Glutamatergic neuron (in vitro differentiated cells): ENCODE measurements around the gene KLHL2. TPM values are rescaled to one million over a fixed set of nuclear protein-coding genes. Genes with fewer than 3 reads are reported as not detected.
"Not testable (repeated sequence)": the region's sequence is repeated elsewhere in the genome, so short reads cannot be mapped to it uniquely, and the experiment has no call there.

Experiments
- DNase-seq: peaks from one replicate; pipeline ENCODE4 v3.0.0; 2022
- H3K27ac Mint-ChIP-seq: one replicate; pipeline ENCODE4 v1.8.0; 2020; ENCODE audit warnings: mild to moderate bottlenecking, mixed read lengths, inconsistent platforms; ENCODE audit not compliant: unreplicated experiment
- H3K27me3 Mint-ChIP-seq: one replicate; pipeline ENCODE4 v1.8.0; 2020; ENCODE audit warnings: mild to moderate bottlenecking, moderate library complexity, mixed read lengths, inconsistent platforms; ENCODE audit not compliant: unreplicated experiment
- H3K36me3 Mint-ChIP-seq: one replicate; pipeline ENCODE4 v1.8.0; 2020; ENCODE audit warnings: mild to moderate bottlenecking, mixed read lengths, inconsistent platforms; ENCODE audit not compliant: unreplicated experiment
- H3K4me1 Mint-ChIP-seq: one replicate; pipeline ENCODE4 v1.8.0; 2020; ENCODE audit warnings: mild to moderate bottlenecking, low read depth, mixed read lengths, inconsistent platforms; ENCODE audit not compliant: unreplicated experiment
- H3K4me3 Mint-ChIP-seq: one replicate; pipeline ENCODE4 v1.8.0; 2020; ENCODE audit warnings: mild to moderate bottlenecking, mixed read lengths, inconsistent platforms; ENCODE audit not compliant: unreplicated experiment
- H3K9me3 Mint-ChIP-seq: one replicate; pipeline ENCODE4 v1.8.0; 2020; ENCODE audit warnings: mild to moderate bottlenecking, moderate library complexity, mixed read lengths, inconsistent platforms; ENCODE audit not compliant: unreplicated experiment
- total RNA-seq: library from RNA; stranded (reverse); fragmentation: NEBNext Ultra II Directional; extraction: Animal tissue kit (Norgen Biotek cat#: 25700); gene quantifications from one replicate; pipeline ENCODE4 v1.2.1, GENCODE V29; 2021; ENCODE audit not compliant: unreplicated experiment
- TF ChIP-seq, protein P1 (sequence below): fragments of 200-600 bp; sonication (generic); IDR thresholded peaks from one replicate; pipeline ENCODE4 v1.5.0; 2021; ENCODE audit not compliant: partially characterized antibody, unreplicated experiment

The KLHL2 gene
- total RNA-seq, 1 donor from 2014 or later: 19.7 TPM

DNA sequence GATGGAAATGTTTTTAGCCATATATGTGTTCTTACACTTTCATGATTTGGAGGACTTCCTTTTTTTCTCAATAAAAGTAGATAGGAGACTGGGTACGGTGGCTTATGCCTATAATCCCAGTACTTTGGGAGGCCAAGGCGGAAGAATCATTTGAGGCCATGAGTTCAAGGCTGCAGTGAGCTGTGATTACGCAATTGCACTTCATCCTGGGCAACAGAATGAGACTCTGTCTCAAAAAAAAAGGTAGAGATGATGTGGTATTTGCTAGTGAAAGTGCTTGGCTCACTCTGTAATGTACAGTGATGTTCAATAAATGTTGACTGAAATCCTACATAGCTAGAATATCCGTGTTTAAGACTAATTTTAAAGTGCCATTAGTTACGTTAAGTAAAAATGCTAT is 27.4 kb downstream of the KLHL2 start:
- Mint-ChIP-seq H3K4me1 (peaks cover 7% of the 10 kb centered on the region), H3K4me3 (no peak overlapping the region), H3K9me3 (no peaks in the 10 kb centered on the region), H3K27me3 (no peaks in the 10 kb centered on the region), H3K36me3 (no peaks in the 10 kb centered on the region), H3K27ac (no peak overlapping the region)
- TF ChIP-seq, protein P1, sequence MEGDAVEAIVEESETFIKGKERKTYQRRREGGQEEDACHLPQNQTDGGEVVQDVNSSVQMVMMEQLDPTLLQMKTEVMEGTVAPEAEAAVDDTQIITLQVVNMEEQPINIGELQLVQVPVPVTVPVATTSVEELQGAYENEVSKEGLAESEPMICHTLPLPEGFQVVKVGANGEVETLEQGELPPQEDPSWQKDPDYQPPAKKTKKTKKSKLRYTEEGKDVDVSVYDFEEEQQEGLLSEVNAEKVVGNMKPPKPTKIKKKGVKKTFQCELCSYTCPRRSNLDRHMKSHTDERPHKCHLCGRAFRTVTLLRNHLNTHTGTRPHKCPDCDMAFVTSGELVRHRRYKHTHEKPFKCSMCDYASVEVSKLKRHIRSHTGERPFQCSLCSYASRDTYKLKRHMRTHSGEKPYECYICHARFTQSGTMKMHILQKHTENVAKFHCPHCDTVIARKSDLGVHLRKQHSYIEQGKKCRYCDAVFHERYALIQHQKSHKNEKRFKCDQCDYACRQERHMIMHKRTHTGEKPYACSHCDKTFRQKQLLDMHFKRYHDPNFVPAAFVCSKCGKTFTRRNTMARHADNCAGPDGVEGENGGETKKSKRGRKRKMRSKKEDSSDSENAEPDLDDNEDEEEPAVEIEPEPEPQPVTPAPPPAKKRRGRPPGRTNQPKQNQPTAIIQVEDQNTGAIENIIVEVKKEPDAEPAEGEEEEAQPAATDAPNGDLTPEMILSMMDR: no peak
- no peak for DNase-seq

DNA sequence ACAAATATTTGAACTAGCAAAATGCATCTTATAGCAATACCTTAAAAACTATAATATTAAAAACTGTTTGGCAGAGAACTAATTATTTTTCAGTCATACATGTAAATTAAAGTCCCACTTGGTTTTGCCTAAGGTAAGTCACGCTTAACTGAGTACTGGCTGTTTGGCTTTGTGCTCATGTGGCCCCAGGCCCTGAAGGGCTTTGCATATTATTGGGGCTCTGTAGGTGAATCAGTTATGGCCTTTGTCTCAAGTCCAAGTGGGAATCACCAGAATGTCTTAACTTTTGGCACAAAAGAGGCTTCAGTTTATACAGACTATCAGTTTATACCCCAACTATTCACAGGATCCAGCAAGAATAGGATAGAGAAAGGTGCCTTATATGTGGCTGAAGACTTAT is 29.5 kb downstream of the KLHL2 start:
- peaks cover 23% of the 10 kb centered on the region for H3K4me1 Mint-ChIP-seq
- not testable (repeated sequence) for H3K4me3 Mint-ChIP-seq, H3K27ac Mint-ChIP-seq

DNA sequence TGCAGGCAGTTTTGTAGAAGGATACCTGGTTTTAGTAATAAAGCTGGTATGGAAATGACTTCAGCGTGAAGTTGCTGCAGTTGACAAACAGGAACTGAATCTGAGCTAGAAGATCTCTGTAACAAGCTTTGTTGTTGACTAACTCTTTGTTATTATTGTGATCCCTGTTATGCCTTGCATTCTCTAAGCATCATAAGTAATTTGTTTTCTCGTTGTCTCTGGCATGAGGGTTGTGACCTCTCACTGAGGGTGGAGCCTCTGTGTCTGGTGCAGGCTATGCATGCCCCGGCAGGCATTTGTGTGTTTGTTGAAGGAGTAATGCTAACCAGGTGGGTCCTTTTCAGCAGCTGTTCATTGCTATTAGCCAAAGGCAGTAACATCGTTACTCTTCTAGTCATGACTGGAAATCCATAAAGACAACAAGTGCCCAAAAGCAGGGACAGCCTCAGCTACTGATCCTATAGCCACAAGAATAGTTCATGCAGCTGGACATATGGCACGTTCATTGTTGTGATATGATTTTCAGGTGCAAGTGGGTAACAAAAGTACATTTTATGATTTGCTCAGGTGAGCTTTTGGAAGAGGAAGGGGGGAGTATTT is 30.8 kb downstream of the KLHL2 start:
- Mint-ChIP-seq H3K27ac (peak overlapping the region; percentile 9), H3K4me1 (peaks cover 24% of the 10 kb centered on the region)
- not testable (repeated sequence) for DNase-seq, H3K27me3 Mint-ChIP-seq, H3K4me3 Mint-ChIP-seq, H3K36me3 Mint-ChIP-seq, H3K9me3 Mint-ChIP-seq

More for the DNA sequence above, 29.5 kb downstream of the KLHL2 start:
- not testable (repeated sequence) for H3K36me3 Mint-ChIP-seq, H3K9me3 Mint-ChIP-seq, H3K27me3 Mint-ChIP-seq, DNase-seq

DNA sequence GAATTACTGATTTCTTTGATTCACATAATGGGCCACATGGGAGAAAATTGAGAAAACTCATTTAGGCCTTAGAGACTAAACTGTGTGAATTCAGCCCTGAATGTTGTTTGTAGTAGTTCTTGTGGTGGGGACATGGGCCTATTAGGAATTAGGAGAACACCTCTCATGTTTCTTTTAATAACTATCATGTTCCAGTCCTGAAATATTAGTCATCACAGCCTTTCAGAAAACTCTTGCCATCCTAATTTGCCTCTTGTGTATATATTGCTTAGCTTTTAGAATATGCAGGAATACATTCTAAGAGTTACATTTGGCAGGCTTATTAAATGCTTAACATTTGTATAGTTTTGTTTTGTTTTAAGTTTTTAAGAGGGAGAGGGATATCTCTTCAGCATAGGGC is 33.4 kb downstream of the KLHL2 start:
- Mint-ChIP-seq H3K4me1 (peaks cover 25% of the 10 kb centered on the region), H3K27ac (peak overlapping the region; percentile 12)
- not testable (repeated sequence) for H3K27me3 Mint-ChIP-seq, H3K4me3 Mint-ChIP-seq, H3K9me3 Mint-ChIP-seq, DNase-seq, H3K36me3 Mint-ChIP-seq

DNA sequence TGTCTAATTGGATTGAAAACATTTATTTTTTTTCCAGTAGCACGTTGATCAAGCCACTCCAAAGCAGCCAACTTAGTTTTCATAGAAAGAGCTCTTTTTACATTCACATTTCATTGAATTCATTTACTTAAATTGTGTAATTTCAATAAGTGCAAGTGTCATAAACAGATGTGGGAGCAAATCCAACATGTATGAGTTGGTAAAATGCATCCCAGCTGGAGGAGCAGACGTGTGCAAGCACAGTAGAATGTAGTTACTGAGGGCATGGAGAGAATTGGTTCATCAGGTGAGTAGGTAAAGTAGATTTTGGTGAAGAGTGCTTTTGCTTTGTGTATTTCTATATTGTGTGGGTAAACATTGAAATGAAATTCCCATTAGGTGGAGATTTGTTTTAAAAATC is 36.8 kb downstream of the KLHL2 start:
- not testable (repeated sequence) for H3K27ac Mint-ChIP-seq

DNA sequence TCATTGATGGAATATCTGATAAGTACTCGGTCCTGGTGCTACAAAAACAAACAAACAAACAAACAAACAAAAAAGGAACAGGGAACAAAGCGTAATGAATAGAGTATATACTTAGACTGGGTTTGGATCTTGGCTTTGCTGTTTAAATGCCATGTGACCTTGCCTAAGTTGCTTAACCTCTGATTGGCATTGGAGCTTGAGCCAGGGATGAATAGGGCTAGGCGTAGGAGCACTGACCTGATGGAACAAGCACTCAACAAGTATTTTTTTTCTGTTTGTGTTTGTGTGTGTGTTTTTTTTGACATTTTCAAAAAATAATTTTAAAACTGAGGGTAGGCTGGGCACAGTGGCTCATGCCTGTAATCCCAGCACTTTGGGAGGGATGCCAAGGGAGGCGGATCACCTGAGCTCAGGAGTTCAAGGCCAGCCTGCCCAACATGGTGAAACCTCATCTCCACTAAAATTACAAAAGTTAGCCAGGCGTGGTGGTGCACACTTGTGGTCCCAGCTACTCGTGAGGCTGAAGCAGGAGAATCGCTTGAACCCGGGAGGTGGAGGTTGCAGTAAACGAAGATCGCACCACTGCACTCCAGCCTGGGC is 37.3 kb downstream of the KLHL2 start:
- H3K9me3 Mint-ChIP-seq, DNase-seq, H3K27me3 Mint-ChIP-seq, H3K27ac Mint-ChIP-seq, H3K36me3 Mint-ChIP-seq, H3K4me3 Mint-ChIP-seq: not testable (repeated sequence)
- H3K4me1 Mint-ChIP-seq: peaks cover 18% of the 10 kb centered on the region

More for the DNA sequence above, 36.8 kb downstream of the KLHL2 start:
- H3K36me3 Mint-ChIP-seq, H3K27me3 Mint-ChIP-seq, H3K9me3 Mint-ChIP-seq, DNase-seq, H3K4me3 Mint-ChIP-seq: not testable (repeated sequence)
- peaks cover 18% of the 10 kb centered on the region for H3K4me1 Mint-ChIP-seq

DNA sequence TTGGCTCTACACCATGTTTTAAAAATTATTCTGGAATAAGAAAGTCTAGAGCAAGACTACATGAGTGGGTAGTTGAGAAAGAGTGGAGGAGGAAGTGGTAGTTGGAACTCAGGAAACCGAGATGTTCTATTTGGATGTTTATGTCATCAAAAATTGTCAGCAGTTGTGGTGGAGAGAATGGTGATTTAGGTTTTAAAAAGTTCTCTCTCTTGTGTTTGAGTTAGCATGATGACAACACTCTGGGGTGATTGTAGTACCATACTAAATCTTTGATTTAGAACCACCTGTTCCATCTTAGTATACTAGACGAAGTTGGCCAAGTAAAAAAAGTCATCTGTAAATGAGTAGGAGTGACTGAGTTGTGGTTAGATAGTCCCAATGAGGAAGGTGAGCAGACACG is 40.7 kb downstream of the KLHL2 start:
- no peaks in the 10 kb centered on the region for H3K36me3 Mint-ChIP-seq
- no peak overlapping the region for H3K27ac Mint-ChIP-seq
- peaks cover 2% of the 10 kb centered on the region for H3K4me1 Mint-ChIP-seq
- H3K27me3 Mint-ChIP-seq: no peaks in the 10 kb centered on the region
- no peak for DNase-seq
- H3K4me3 Mint-ChIP-seq: no peak overlapping the region
- H3K9me3 Mint-ChIP-seq: no peaks in the 10 kb centered on the region
- TF ChIP-seq, protein P1: no peak

DNA sequence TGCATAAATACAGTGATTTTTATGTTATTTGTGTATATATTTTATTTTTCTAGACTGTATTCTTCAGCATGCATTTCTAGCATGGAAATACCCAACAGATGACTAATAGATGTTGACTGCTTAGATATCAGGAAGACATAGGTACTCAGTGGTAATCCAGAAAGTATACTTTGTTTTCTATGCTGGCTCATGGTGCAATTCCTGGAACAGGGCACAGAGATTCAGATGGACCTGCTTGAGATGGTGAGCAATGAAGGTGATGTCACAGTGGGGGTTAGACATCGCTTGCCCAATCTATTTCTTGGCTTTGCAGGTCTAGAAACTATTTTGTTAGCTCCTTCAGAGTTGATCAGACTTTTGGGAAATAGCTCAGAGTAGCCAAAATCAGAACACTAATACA is 41.5 kb downstream of the KLHL2 start:
- not testable (repeated sequence) for H3K36me3 Mint-ChIP-seq, H3K9me3 Mint-ChIP-seq, H3K4me1 Mint-ChIP-seq, H3K4me3 Mint-ChIP-seq, H3K27ac Mint-ChIP-seq, H3K27me3 Mint-ChIP-seq, DNase-seq

DNA sequence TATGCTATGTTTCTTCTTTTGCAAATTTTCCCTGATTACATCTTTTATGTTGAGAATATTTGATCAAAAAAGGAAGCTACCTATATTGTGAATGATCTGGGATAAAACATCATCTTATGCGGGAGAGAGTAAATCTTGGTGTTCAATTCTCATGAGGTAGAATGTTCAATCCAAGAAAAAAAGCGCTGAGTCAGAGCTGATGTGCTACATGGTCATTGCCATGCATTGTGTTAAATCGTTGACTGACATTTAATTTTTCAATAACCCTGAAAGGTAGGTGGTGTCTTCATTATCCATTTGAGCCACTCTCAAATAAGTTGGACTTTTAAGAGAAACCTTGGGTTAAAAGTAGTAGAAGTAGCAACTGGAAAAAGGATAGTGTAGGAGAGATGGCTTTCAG is 47.4 kb downstream of the KLHL2 start:
- not testable (repeated sequence) for H3K36me3 Mint-ChIP-seq, H3K4me3 Mint-ChIP-seq, H3K27ac Mint-ChIP-seq, DNase-seq, H3K4me1 Mint-ChIP-seq, H3K27me3 Mint-ChIP-seq, H3K9me3 Mint-ChIP-seq

DNA sequence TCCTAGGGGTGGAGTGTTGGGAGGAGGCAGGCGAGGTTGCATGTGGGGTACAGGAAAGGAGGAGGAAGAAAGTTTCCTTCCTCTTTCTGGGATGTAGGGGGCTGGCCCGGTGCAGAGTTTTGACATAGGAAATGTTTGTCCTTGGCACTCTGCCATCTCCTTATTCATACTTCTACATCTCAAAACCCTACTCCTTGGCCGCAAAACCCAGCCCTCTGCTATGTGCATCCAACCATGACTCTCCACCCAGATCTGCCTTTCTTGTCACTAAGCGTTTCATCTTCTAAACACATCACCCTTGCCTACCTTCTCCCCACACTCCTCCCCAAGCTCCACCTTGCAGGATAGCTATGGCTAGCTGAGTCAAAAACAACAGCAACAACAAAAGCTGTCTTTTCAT is 48.1 kb downstream of the KLHL2 start:
- not testable (repeated sequence) for H3K27me3 Mint-ChIP-seq, H3K4me3 Mint-ChIP-seq, DNase-seq, H3K27ac Mint-ChIP-seq, H3K36me3 Mint-ChIP-seq, H3K4me1 Mint-ChIP-seq, H3K9me3 Mint-ChIP-seq
